Peyer's patch (tissue), 4 donors: Measurements from ENCODE around the gene OXLD1.

Experiments
- POLR2A ChIP-seq, 2 donors: fragments of 450-650 bp; IDR thresholded peaks; one replicate each; pipeline ENCODE4 v1.5.1; 2017; ENCODE audit warnings: antibody characterized with exemption in 2 of 2, mild to moderate bottlenecking in 2 of 2, moderate library complexity in 2 of 2
- TF ChIP-seq, protein P1 (sequence below), 6 experiments: fragments of 450-650 bp in 4 of 6; fragments of 200-600 bp in 2 of 6; sonication (generic) in 1 of 6; IDR thresholded peaks; one replicate each; pipeline ENCODE4 v1.5.1; 2017 to 2019; ENCODE audit warnings: antibody characterized with exemption in 6 of 6, mild to moderate bottlenecking in 3 of 6, moderate library complexity in 1 of 6

DNA sequence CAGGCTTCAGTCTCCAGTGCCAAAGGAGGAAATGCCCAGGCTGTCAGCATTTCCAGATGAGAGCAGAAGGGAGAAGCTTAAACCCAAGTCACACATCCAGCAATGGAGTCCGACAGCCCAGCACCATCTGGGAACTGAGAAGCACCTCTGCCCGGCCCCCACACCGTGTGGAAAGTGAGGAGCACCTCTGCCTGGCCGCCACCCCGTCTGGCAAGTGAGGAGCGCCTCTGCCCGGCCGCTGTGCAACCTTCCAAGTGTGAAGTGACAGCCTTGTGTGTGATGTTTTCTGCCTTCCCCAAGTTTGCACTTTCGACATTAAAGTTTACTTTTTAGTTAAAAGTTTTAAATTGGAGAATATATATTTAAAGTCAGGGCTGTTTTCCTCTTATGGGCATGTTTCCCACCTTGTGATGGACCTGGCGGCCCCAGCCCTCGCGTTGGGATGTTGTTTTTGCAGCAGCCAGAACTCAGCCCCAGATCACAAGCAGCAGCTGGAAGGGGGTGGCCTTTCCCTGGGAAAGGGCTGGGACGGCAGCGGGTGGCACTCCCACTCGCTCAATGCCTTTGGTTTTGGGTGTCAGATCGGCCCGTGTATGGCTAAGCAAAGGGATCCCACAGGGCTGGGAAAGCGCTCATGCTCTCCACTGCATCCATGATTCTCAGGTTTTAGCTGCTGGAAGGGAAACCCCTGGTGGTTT lies 7.3 kb upstream of the OXLD1 start:
- TF ChIP-seq, protein P1, sequence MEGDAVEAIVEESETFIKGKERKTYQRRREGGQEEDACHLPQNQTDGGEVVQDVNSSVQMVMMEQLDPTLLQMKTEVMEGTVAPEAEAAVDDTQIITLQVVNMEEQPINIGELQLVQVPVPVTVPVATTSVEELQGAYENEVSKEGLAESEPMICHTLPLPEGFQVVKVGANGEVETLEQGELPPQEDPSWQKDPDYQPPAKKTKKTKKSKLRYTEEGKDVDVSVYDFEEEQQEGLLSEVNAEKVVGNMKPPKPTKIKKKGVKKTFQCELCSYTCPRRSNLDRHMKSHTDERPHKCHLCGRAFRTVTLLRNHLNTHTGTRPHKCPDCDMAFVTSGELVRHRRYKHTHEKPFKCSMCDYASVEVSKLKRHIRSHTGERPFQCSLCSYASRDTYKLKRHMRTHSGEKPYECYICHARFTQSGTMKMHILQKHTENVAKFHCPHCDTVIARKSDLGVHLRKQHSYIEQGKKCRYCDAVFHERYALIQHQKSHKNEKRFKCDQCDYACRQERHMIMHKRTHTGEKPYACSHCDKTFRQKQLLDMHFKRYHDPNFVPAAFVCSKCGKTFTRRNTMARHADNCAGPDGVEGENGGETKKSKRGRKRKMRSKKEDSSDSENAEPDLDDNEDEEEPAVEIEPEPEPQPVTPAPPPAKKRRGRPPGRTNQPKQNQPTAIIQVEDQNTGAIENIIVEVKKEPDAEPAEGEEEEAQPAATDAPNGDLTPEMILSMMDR (IDR thresholded peaks at IDR 0.05): no peak
- TF ChIP-seq POLR2A (IDR thresholded peaks at IDR 0.05): no peak
